Activated B cell treated with CpG ODN at 0.5 μM for 24 hours (primary cell): ENCODE results near the gene KIRREL3. TPM values are rescaled to one million over a fixed set of nuclear protein-coding genes. Genes with fewer than 3 reads are reported as not detected.

Experiments used
- ATAC-seq: fragments of 200-7000 bp; cut with Tn5 transposase; one replicate; pipeline ENCODE4 v1.10.0; 2021; ENCODE audit warnings: low read depth, mild to moderate bottlenecking, moderate library complexity
- CTCF ChIA-PET: fragments of 350-600 bp; sonication (Branson Sonifier 250); formaldehyde crosslinking; loops from one replicate; lab custom pipeline; 2021; ENCODE audit warnings: antibody characterized with exemption; lab: Charles Lee
- POLR2A ChIA-PET: fragments of 350-600 bp; sonication (Branson Sonifier 250); formaldehyde crosslinking; loops from one replicate; lab custom pipeline; 2021; ENCODE audit warnings: antibody characterized with exemption; lab: Charles Lee
- DNase-seq: peaks from one replicate; pipeline ENCODE4 v3.0.0; 2022
- H3K27ac Mint-ChIP-seq: one replicate; pipeline ENCODE4 v1.8.0; 2020; ENCODE audit warnings: mixed read lengths
- H3K27me3 Mint-ChIP-seq: one replicate; pipeline ENCODE4 v1.8.0; 2021; ENCODE audit warnings: mixed read lengths
- H3K36me3 Mint-ChIP-seq: one replicate; pipeline ENCODE4 v1.8.0; 2021; ENCODE audit warnings: low read depth, mixed read lengths
- H3K4me1 Mint-ChIP-seq: one replicate; pipeline ENCODE4 v1.8.0; 2021; ENCODE audit warnings: mixed read lengths
- H3K4me3 Mint-ChIP-seq: one replicate; pipeline ENCODE4 v1.8.0; 2020; ENCODE audit warnings: mild to moderate bottlenecking, mixed read lengths
- H3K9me3 Mint-ChIP-seq: one replicate; pipeline ENCODE4 v1.8.0; 2020; ENCODE audit warnings: mixed read lengths
- intact Hi-C: fragments of 100-400 bp; cut with micrococcal nuclease; formaldehyde crosslinking; loops from one replicate; pipeline ENCODE4 v1.15.1; 2024
- total RNA-seq: library from RNA; stranded (reverse); gene quantifications from 2 replicates; pipeline ENCODE4 v1.2.3, GENCODE V29; 2022
- TF ChIP-seq, protein P1 (sequence below): fragments of 200-600 bp; IDR thresholded peaks from one replicate; pipeline ENCODE4 v1.8.0; 2022; ENCODE audit warnings: antibody characterized with exemption, mild to moderate bottlenecking

Gene KIRREL3
- total RNA-seq, 1 donor from 2014 or later, result not detected

DNA sequence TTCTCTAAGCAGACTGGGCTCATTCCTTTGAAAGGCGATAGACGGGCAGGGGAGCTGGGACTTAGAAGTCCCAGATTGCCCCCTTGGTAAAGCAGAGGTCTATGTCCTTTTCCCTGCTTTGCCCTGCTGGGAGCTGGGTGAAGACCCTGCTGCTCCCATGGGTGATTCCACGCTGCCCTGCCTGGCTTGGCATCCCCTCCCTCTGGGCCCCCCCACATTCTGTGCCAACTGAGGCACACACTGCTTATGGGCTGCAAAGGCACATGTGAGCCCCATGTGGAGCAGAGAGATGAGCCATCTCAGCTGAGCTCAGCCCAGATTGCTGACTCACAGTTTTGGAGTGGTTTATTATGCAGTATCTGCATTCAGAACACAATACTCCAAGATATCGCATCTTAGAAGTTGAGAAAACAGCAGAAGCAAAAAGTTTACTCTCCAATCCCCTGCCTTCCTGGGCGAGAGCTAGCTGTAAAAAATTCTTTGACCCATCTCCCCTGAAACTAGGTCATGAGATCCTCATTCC is 517.9 kb downstream of the KIRREL3 start:
- ATAC-seq, result no peak
- Mint-ChIP-seq H3K27me3 (peaks cover 3% of the 10 kb centered on the region), H3K36me3 (no peaks in the 10 kb centered on the region), H3K4me3 (no peak overlapping the region), H3K4me1 (peaks cover 16% of the 10 kb centered on the region), H3K9me3 (no peaks in the 10 kb centered on the region), H3K27ac (no peak overlapping the region)
- intact Hi-C loops, result no loop called here
- POLR2A ChIA-PET, result no interaction called here
- CTCF ChIA-PET, result interaction anchor here (1.1 to 7.0 kb wide), 3 partner anchors 17 to 172 kb away, joined by 3 to 118 read pairs (median 9); no protein-coding TSS in a partner anchor
- TF ChIP-seq, protein P1, sequence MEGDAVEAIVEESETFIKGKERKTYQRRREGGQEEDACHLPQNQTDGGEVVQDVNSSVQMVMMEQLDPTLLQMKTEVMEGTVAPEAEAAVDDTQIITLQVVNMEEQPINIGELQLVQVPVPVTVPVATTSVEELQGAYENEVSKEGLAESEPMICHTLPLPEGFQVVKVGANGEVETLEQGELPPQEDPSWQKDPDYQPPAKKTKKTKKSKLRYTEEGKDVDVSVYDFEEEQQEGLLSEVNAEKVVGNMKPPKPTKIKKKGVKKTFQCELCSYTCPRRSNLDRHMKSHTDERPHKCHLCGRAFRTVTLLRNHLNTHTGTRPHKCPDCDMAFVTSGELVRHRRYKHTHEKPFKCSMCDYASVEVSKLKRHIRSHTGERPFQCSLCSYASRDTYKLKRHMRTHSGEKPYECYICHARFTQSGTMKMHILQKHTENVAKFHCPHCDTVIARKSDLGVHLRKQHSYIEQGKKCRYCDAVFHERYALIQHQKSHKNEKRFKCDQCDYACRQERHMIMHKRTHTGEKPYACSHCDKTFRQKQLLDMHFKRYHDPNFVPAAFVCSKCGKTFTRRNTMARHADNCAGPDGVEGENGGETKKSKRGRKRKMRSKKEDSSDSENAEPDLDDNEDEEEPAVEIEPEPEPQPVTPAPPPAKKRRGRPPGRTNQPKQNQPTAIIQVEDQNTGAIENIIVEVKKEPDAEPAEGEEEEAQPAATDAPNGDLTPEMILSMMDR, result no peak
- no peak for DNase-seq

DNA sequence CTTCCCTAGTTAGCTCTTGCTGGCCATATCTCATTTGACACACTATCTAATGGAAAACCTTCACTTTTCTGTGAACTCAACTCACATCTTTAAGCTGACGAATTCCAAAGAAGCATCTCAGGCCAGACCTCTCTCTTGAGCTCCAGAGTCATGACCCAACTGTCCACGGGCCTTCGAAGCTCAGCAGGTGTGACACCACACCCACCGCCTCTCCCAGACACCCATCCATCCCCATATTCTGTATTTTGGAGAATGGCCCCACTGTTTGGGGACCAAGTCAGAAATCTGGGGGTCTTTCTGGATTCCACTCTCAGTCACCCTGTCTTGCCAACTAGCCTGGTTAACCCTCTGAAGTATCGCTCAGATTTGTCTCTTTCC is 519.3 kb downstream of the KIRREL3 start:
- ATAC-seq, result no peak
- Mint-ChIP-seq H3K27me3 (peaks cover 3% of the 10 kb centered on the region), H3K27ac (no peak overlapping the region), H3K36me3 (no peaks in the 10 kb centered on the region), H3K4me3 (no peak overlapping the region), H3K9me3 (no peaks in the 10 kb centered on the region), H3K4me1 (peaks cover 16% of the 10 kb centered on the region)
- intact Hi-C loops, result no loop called here
- no peak for DNase-seq
- CTCF ChIA-PET, result interaction anchor here (1.0 to 7.0 kb wide), 17 partner anchors 8 to 507 kb away, joined by 3 to 118 read pairs (median 5); no protein-coding TSS in a partner anchor
- POLR2A ChIA-PET, result interaction anchor here (1.4 to 1.5 kb wide), 2 partner anchors 15 to 171 kb away, joined by 3 to 4 read pairs; no protein-coding TSS in a partner anchor
- TF ChIP-seq, protein P1, result no peak

DNA sequence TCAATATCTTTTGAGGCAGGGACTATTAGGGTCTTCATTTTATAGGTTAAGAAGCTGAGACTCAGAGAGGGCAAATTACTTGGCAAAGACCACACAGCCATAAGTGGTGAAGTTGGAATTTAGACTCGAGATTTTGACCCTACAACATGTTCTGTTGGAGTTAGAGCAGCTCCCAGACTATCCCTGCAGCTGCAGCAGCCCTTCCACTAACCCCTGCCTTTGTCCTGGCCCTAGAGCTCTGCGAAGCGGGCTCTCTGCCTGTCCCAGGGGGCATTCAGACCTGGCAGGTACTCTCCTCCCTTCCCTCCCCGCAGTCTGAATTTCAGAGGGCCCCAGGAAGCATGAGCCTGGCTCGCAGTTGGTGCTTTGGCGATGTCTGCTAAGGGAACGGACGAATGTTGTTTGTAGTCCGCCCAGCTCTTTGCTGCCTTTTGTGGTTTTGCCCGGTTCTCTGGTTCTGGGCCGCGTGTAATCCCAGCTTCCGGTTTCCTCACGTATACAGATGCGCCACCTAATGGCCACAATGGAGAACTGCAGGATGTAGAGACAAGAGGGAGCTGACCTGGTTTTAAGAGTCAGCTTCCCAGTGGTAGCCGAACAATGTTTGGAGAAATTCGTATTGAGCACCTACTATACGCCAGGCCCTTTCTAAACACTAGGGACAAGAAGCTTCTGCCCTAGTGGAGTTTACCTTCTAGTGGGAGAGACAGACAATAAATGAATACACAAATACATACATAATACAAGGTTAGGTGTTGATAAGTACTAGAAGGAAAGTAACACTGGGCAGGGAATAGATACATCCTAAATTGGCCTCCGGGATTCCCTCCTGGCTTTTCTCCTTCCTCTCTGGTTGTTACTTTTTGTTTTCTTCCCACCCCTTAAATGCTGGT is 519.9 kb downstream of the KIRREL3 start:
- peak; percentile 87 for ATAC-seq
- intact Hi-C loops, result loop anchor here (1.0 kb wide), 3 partner anchors 40 to 557 kb away; no protein-coding TSS in a partner anchor
- H3K4me1 Mint-ChIP-seq, result peaks cover 16% of the 10 kb centered on the region
- H3K27ac Mint-ChIP-seq, result peak overlapping the region; percentile 25
- H3K36me3 Mint-ChIP-seq, result no peaks in the 10 kb centered on the region
- peak; percentile 39 for DNase-seq
- H3K4me3 Mint-ChIP-seq, result peak overlapping the region; percentile 74
- ChIA-PET CTCF (interaction anchor here (1.0 to 7.0 kb wide), 18 partner anchors 9 to 557 kb away, joined by 3 to 118 read pairs (median 6); no protein-coding TSS in a partner anchor), POLR2A (interaction anchor here (1.4 to 1.5 kb wide), 2 partner anchors 14 to 170 kb away, joined by 3 to 4 read pairs; no protein-coding TSS in a partner anchor)
- no peaks in the 10 kb centered on the region for H3K9me3 Mint-ChIP-seq
- H3K27me3 Mint-ChIP-seq, result peaks cover 3% of the 10 kb centered on the region
- TF ChIP-seq, protein P1, result peak; percentile 32

DNA sequence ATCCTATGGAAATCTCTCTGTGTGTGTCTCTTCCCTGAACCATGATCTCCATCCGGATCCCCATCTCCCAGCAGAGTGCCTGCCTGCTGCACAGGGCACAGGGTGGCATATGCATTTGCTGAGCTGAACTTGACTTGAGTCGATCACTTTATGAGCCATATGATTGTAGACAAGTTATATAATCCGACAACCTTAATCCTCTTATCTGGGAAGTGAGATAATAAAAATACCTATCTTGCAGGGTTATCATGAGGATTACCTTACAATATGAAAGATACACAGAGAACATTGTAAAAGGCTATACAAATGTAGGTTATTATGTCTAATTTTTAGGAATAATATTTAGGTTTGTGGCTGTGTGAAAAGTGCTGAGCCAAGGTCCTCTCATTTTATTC is 520.6 kb downstream of the KIRREL3 start:
- H3K4me3 Mint-ChIP-seq, result no peak overlapping the region
- ChIA-PET POLR2A (interaction anchor here (0.5 to 1.5 kb wide), 2 partner anchors 13 to 230 kb away, joined by 4 read pairs; no protein-coding TSS in a partner anchor), CTCF (interaction anchor here (1.1 to 7.0 kb wide), 16 partner anchors 9 to 557 kb away, joined by 3 to 118 read pairs (median 6); no protein-coding TSS in a partner anchor)
- H3K4me1 Mint-ChIP-seq, result peaks cover 11% of the 10 kb centered on the region
- TF ChIP-seq, protein P1, result no peak
- H3K36me3 Mint-ChIP-seq, result no peaks in the 10 kb centered on the region
- no peaks in the 10 kb centered on the region for H3K27me3 Mint-ChIP-seq
- ATAC-seq, result no peak
- no peak overlapping the region for H3K27ac Mint-ChIP-seq
- intact Hi-C loops, result loop anchor here (1.0 kb wide), 3 partner anchors 40 to 557 kb away; no protein-coding TSS in a partner anchor
- DNase-seq, result no peak
- no peaks in the 10 kb centered on the region for H3K9me3 Mint-ChIP-seq
